DOHH2 (cell line): Measurements from ENCODE around the gene OR51B4.
"Not testable (repeated sequence)": the region's sequence is repeated elsewhere in the genome, so short reads cannot be mapped to it uniquely, and the experiment has no call there.

ENCODE experiments used
- H3F3A ChIP-seq: fragments of 200-600 bp; sonication (generic), shearing (Covaris generic); 2 replicates; pipeline ENCODE4 v1.6.0; 2016; ENCODE audit warnings: antibody characterized with exemption, mild to moderate bottlenecking; ENCODE audit not compliant: control insufficient read depth, insufficient read depth
- H3K27ac ChIP-seq: fragments of 200-600 bp; sonication (generic); 2 replicates; pipeline ENCODE4 v1.5.1; 2014; ENCODE audit warnings: low read depth, mild to moderate bottlenecking, low read length, moderate library complexity
- H3K27me3 ChIP-seq: fragments of 200-600 bp; sonication (generic); 2 replicates; pipeline ENCODE4 v1.6.1; 2014; ENCODE audit warnings: mild to moderate bottlenecking, low read length, mixed read lengths; ENCODE audit not compliant: control insufficient read depth
- H3K36me3 ChIP-seq: fragments of 200-600 bp; sonication (generic); 2 replicates; pipeline ENCODE4 v1.6.1; 2014; ENCODE audit warnings: mild to moderate bottlenecking, low read length, moderate library complexity, mixed read lengths; ENCODE audit not compliant: control insufficient read depth
- H3K4me1 ChIP-seq: fragments of 200-600 bp; sonication (generic); 2 replicates; pipeline ENCODE4 v1.6.1; 2014; ENCODE audit warnings: mild to moderate bottlenecking, low read length, mixed read lengths; ENCODE audit not compliant: control insufficient read depth
- H3K4me2 ChIP-seq: fragments of 200-600 bp; sonication (generic); 2 replicates; pipeline ENCODE4 v1.6.0; 2014; ENCODE audit warnings: mild to moderate bottlenecking, low read length, moderate library complexity
- H3K4me3 ChIP-seq: fragments of 200-600 bp; sonication (generic); 2 replicates; pipeline ENCODE4 v1.5.1; 2014; ENCODE audit warnings: mild to moderate bottlenecking, low read length, mixed read lengths
- H3K79me2 ChIP-seq: fragments of 200-600 bp; sonication (generic); 2 replicates; pipeline ENCODE4 v1.6.1; 2014; ENCODE audit warnings: mild to moderate bottlenecking, low read length, mixed read lengths; ENCODE audit not compliant: control insufficient read depth
- H3K9me2 ChIP-seq: fragments of 200-600 bp; sonication (generic); replicated peaks from 2 replicates; pipeline ENCODE4 v1.6.1; 2014; ENCODE audit warnings: mild to moderate bottlenecking, low read length, mixed read lengths; ENCODE audit not compliant: control insufficient read depth
- H3K9me3 ChIP-seq: fragments of 200-600 bp; sonication (generic); 2 replicates; pipeline ENCODE4 v1.6.1; 2014; ENCODE audit warnings: antibody characterized with exemption, low read length, mixed read lengths; ENCODE audit not compliant: control insufficient read depth, insufficient read depth
- H4K20me1 ChIP-seq: fragments of 200-600 bp; sonication (generic); 2 replicates; pipeline ENCODE4 v1.6.0; 2014; ENCODE audit warnings: low read depth, mild to moderate bottlenecking, antibody characterized with exemption, low read length, moderate library complexity; ENCODE audit not compliant: control insufficient read depth, insufficient read depth
- CTCF ChIP-seq: fragments of 200-600 bp; sonication (generic); IDR thresholded peaks from one replicate; pipeline ENCODE4 v1.5.1; 2014; ENCODE audit warnings: antibody characterized with exemption, mild to moderate bottlenecking, low read depth, low read length; ENCODE audit not compliant: poor library complexity, severe bottlenecking
- EZH2phosphoT487 ChIP-seq: fragments of 200-600 bp; sonication (generic); IDR thresholded peaks from 2 replicates; pipeline ENCODE4 v1.6.1; 2017; ENCODE audit warnings: borderline replicate concordance, mild to moderate bottlenecking, antibody characterized with exemption, low read length, moderate library complexity, mixed read lengths

The OR51B4 gene

DNA sequence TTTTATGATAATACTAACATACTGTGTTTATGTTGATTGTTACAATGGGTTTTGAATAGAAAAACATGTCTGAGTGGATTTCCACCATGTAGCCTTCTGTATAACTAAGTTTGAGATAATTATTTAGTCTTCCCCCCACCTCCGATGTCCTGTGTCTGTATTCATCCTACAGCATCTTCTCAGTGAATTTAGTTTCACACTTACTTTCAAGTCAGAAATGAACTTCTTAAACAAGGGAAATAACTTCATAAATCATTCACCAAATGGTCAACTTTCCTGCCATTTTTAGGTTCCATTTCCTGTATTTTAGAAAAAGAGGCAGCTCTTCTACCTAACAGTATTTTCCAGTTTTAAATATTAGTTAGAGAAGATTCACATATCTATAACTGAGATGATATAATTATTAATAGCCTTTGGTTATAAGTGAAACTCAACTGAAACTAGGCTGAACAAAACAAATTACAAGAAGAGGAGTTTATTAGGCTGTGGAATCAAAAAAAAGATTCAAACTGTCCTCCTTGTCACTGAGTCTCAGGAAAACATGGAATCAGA, 38.1 kb upstream of the OR51B4 start:
- no peak for TF ChIP-seq EZH2phosphoT487
- TF ChIP-seq CTCF, result no peak
- Histone ChIP-seq H3K4me3 (no peak overlapping the region), H3K79me2 (no peaks in the 10 kb centered on the region), H3K9me2 (no peaks in the 10 kb centered on the region), H3K4me2 (no peak overlapping the region), H3F3A (no peaks in the 10 kb centered on the region), H3K27ac (no peak overlapping the region), H3K4me1 (no peaks in the 10 kb centered on the region), H3K9me3 (no peaks in the 10 kb centered on the region), H4K20me1 (no peaks in the 10 kb centered on the region), H3K27me3 (no peaks in the 10 kb centered on the region), H3K36me3 (no peaks in the 10 kb centered on the region)

DNA sequence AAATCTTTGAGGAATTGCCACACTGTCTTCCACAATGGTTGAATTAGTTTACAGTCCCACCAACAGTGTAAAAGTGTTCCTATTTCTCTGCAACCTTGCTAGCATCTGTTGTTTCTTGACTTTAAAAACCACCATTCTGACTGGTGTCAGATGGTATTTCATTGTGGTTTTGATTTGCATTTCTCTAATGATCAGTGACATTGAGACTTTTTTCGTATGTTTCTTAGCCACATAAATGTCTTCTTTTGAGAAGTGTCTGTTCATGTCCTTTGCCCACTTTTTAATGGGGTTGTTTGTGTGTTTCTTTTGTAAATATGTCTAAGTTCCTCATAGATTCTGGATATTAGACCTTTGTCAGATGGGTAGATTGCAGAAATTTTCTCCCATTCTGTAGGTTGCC, 35.5 kb upstream of the OR51B4 start:
- not testable (repeated sequence) for H3K4me3 ChIP-seq, H3K79me2 ChIP-seq, H3K4me1 ChIP-seq, H3K9me2 ChIP-seq, H3K27ac ChIP-seq, H3K4me2 ChIP-seq, H4K20me1 ChIP-seq, H3K9me3 ChIP-seq, H3F3A ChIP-seq, H3K36me3 ChIP-seq, H3K27me3 ChIP-seq

DNA sequence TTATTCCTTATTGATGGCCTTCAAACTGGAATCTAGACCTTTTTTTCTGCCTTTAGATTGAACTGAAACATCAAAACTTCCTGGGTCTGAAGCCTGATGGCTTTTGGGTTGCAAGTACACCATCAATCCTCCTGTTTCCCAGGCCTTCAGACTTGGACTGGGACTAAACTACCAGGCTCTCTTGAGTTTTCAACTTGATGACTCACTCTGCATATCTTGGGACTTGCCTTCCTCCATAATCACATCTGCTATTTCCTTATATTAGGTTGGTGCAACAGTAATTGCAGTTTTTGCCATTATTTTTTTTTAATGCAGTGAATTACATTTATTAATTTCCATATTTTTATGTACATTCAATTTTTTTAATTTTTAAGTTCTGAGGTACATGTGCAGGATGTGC, 34.6 kb upstream of the OR51B4 start:
- TF ChIP-seq CTCF, result no peak
- TF ChIP-seq EZH2phosphoT487, result no peak
- H3K9me3 ChIP-seq, result no peaks in the 10 kb centered on the region
- H3K27ac ChIP-seq, result no peak overlapping the region
- H3K36me3 ChIP-seq, result no peaks in the 10 kb centered on the region
- no peaks in the 10 kb centered on the region for H3F3A ChIP-seq
- no peaks in the 10 kb centered on the region for H3K4me1 ChIP-seq
- H3K9me2 ChIP-seq, result no peaks in the 10 kb centered on the region
- H3K27me3 ChIP-seq, result no peaks in the 10 kb centered on the region
- no peak overlapping the region for H3K4me3 ChIP-seq
- no peaks in the 10 kb centered on the region for H3K79me2 ChIP-seq
- no peak overlapping the region for H3K4me2 ChIP-seq
- no peaks in the 10 kb centered on the region for H4K20me1 ChIP-seq

DNA sequence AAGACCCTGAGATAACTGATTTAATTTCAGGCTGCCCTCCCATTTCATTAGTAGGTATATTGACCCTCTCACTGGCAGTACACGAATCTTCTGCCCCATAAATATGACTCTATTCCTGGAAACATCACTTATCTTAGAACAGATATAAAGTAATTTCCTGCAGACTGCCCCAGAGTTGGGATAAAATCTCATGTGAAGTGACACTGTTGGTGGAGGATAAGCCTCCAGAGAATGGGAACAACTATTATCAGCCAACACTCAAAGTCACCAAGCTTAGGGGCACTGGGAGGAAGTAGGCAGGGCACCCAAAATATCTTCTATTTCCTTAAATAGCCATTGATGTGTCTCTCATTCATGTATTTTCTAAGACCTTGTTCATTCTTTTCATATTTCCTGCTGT, 33.4 kb upstream of the OR51B4 start:
- no peaks in the 10 kb centered on the region for H3K79me2 ChIP-seq
- H3K4me3 ChIP-seq, result no peak overlapping the region
- H3K27me3 ChIP-seq, result no peaks in the 10 kb centered on the region
- H3K27ac ChIP-seq, result no peak overlapping the region
- H3K9me3 ChIP-seq, result no peaks in the 10 kb centered on the region
- no peak overlapping the region for H3K4me2 ChIP-seq
- H4K20me1 ChIP-seq, result no peaks in the 10 kb centered on the region
- H3K9me2 ChIP-seq, result no peaks in the 10 kb centered on the region
- TF ChIP-seq CTCF (no peak), EZH2phosphoT487 (no peak)
- H3K36me3 ChIP-seq, result no peaks in the 10 kb centered on the region
- no peaks in the 10 kb centered on the region for H3K4me1 ChIP-seq
- no peaks in the 10 kb centered on the region for H3F3A ChIP-seq
